Measurements from ENCODE around the gene PROM2.
"Not testable (repeated sequence)": the region's sequence is repeated elsewhere in the genome, so short reads cannot be mapped to it uniquely, and the experiment has no call there.

The PROM2 gene

GRCh38 chr2:95274291-95275150 is at the start of gene PROM2:
Gene PROM2, plus strand, starts transcription at chr2:95274449. Its CDS starts 137 bp downstream, at chr2:95274586.
- no peaks in the 10 kb centered on the region for H3K9me3 Mint-ChIP-seq (ENCODE audit: low read depth)
- no peaks in the 10 kb centered on the region for H3K36me3 Mint-ChIP-seq
- no peak within 1 kb of the TSS for H3K4me3 Mint-ChIP-seq
- H3K27me3 Mint-ChIP-seq, result no peaks in the 10 kb centered on the region
- H3K4me1 Mint-ChIP-seq (ENCODE audit: low read depth), result no peaks in the 10 kb centered on the region
- H3K27ac Mint-ChIP-seq, result no peak within 1 kb of the TSS

- Mint-ChIP-seq H3K4me3 (no peak overlapping the region), H3K27ac (no peak overlapping the region), H3K27me3 (peaks cover 2% of the 10 kb centered on the region), H3K36me3 (peaks cover 53% of the 10 kb centered on the region), H3K9me3 (ENCODE audit: low read depth) (peaks cover 49% of the 10 kb centered on the region), H3K4me1 (ENCODE audit: low read depth) (no peaks in the 10 kb centered on the region)
These were observed 48.6 kb upstream of the PROM2 start for GRCh38 chr2:95225658-95226057.

- Mint-ChIP-seq H3K4me3 (no peak overlapping the region), H3K27me3 (peaks cover 4% of the 10 kb centered on the region), H3K9me3 (ENCODE audit: low read depth) (peaks cover 18% of the 10 kb centered on the region), H3K36me3 (peaks cover 34% of the 10 kb centered on the region), H3K27ac (no peak overlapping the region), H3K4me1 (ENCODE audit: low read depth) (no peaks in the 10 kb centered on the region)
These were observed 42.5 kb upstream of the PROM2 start for GRCh38 chr2:95231723-95232122.

- H3K27ac Mint-ChIP-seq, result no peak overlapping the region
- H3K9me3 Mint-ChIP-seq (ENCODE audit: low read depth), result peaks cover 18% of the 10 kb centered on the region
- peaks cover 4% of the 10 kb centered on the region for H3K27me3 Mint-ChIP-seq
- peaks cover 35% of the 10 kb centered on the region for H3K36me3 Mint-ChIP-seq
- no peaks in the 10 kb centered on the region for H3K4me1 Mint-ChIP-seq (ENCODE audit: low read depth)
- no peak overlapping the region for H3K4me3 Mint-ChIP-seq
These were observed 42.0 kb upstream of the PROM2 start for GRCh38 chr2:95232232-95232631.

GRCh38 chr2:95234286-95234785 is 39.9 kb upstream of the PROM2 start:
- Mint-ChIP-seq H3K4me3 (no peak overlapping the region), H3K4me1 (ENCODE audit: low read depth) (no peaks in the 10 kb centered on the region), H3K36me3 (peaks cover 27% of the 10 kb centered on the region), H3K9me3 (ENCODE audit: low read depth) (peaks cover 9% of the 10 kb centered on the region), H3K27me3 (peaks cover 6% of the 10 kb centered on the region), H3K27ac (no peak overlapping the region)

GRCh38 chr2:95234816-95235215 is 39.4 kb upstream of the PROM2 start:
- peaks cover 7% of the 10 kb centered on the region for H3K9me3 Mint-ChIP-seq (ENCODE audit: low read depth)
- no peak overlapping the region for H3K27ac Mint-ChIP-seq
- no peak overlapping the region for H3K4me3 Mint-ChIP-seq
- H3K36me3 Mint-ChIP-seq, result peaks cover 25% of the 10 kb centered on the region
- peaks cover 5% of the 10 kb centered on the region for H3K27me3 Mint-ChIP-seq
- no peaks in the 10 kb centered on the region for H3K4me1 Mint-ChIP-seq (ENCODE audit: low read depth)

GRCh38 chr2:95238131-95238530 is 36.1 kb upstream of the PROM2 start:
- no peak overlapping the region for H3K27ac Mint-ChIP-seq
- peaks cover 10% of the 10 kb centered on the region for H3K9me3 Mint-ChIP-seq (ENCODE audit: low read depth)
- H3K4me3 Mint-ChIP-seq, result no peak overlapping the region
- peaks cover 5% of the 10 kb centered on the region for H3K27me3 Mint-ChIP-seq
- no peaks in the 10 kb centered on the region for H3K4me1 Mint-ChIP-seq (ENCODE audit: low read depth)
- peaks cover 14% of the 10 kb centered on the region for H3K36me3 Mint-ChIP-seq

- no peak overlapping the region for H3K27ac Mint-ChIP-seq
- H3K27me3 Mint-ChIP-seq, result peaks cover 4% of the 10 kb centered on the region
- peaks cover 10% of the 10 kb centered on the region for H3K36me3 Mint-ChIP-seq
- no peak overlapping the region for H3K4me3 Mint-ChIP-seq
- peaks cover 13% of the 10 kb centered on the region for H3K9me3 Mint-ChIP-seq (ENCODE audit: low read depth)
- H3K4me1 Mint-ChIP-seq (ENCODE audit: low read depth), result no peaks in the 10 kb centered on the region
These were observed 34.2 kb upstream of the PROM2 start for GRCh38 chr2:95240091-95240490.

GRCh38 chr2:95240556-95240955 is 33.7 kb upstream of the PROM2 start:
- Mint-ChIP-seq H3K36me3 (peaks cover 11% of the 10 kb centered on the region), H3K4me3 (no peak overlapping the region), H3K27ac (no peak overlapping the region), H3K9me3 (ENCODE audit: low read depth) (peaks cover 13% of the 10 kb centered on the region), H3K4me1 (ENCODE audit: low read depth) (no peaks in the 10 kb centered on the region), H3K27me3 (peaks cover 4% of the 10 kb centered on the region)

GRCh38 chr2:95242084-95242483 is 32.2 kb upstream of the PROM2 start:
- not testable (repeated sequence) for H3K27me3 Mint-ChIP-seq

GRCh38 chr2:95258271-95258670 is 16.0 kb upstream of the PROM2 start:
- Mint-ChIP-seq H3K9me3 (ENCODE audit: low read depth) (peaks cover 11% of the 10 kb centered on the region), H3K4me1 (ENCODE audit: low read depth) (no peaks in the 10 kb centered on the region), H3K27ac (no peak overlapping the region), H3K27me3 (peaks cover 7% of the 10 kb centered on the region), H3K4me3 (no peak overlapping the region), H3K36me3 (peaks cover 6% of the 10 kb centered on the region)

More at GRCh38 chr2:95242084-95242483, 32.2 kb upstream of the PROM2 start:
- H3K27ac Mint-ChIP-seq; H3K4me1 Mint-ChIP-seq (ENCODE audit: low read depth); H3K36me3 Mint-ChIP-seq; H3K4me3 Mint-ChIP-seq: not testable (repeated sequence)
- H3K9me3 Mint-ChIP-seq (ENCODE audit: low read depth), result peaks cover 17% of the 10 kb centered on the region

- peaks cover 7% of the 10 kb centered on the region for H3K27me3 Mint-ChIP-seq
These were observed 13.9 kb upstream of the PROM2 start for GRCh38 chr2:95260028-95261023.

GRCh38 chr2:95261602-95262001 is 12.6 kb upstream of the PROM2 start:
- Mint-ChIP-seq H3K36me3 (peaks cover 3% of the 10 kb centered on the region), H3K9me3 (ENCODE audit: low read depth) (peaks cover 4% of the 10 kb centered on the region), H3K27me3 (peaks cover 7% of the 10 kb centered on the region), H3K27ac (no peak overlapping the region), H3K4me1 (ENCODE audit: low read depth) (no peaks in the 10 kb centered on the region), H3K4me3 (no peak overlapping the region)

More at GRCh38 chr2:95260028-95261023, 13.9 kb upstream of the PROM2 start:
- no peak overlapping the region for H3K4me3 Mint-ChIP-seq
- peaks cover 6% of the 10 kb centered on the region for H3K36me3 Mint-ChIP-seq
- H3K9me3 Mint-ChIP-seq (ENCODE audit: low read depth), result peaks cover 11% of the 10 kb centered on the region
- H3K27ac Mint-ChIP-seq, result no peak overlapping the region
- no peaks in the 10 kb centered on the region for H3K4me1 Mint-ChIP-seq (ENCODE audit: low read depth)

GRCh38 chr2:95262896-95263542 is 11.2 kb upstream of the PROM2 start:
- no peak overlapping the region for H3K27ac Mint-ChIP-seq

More at GRCh38 chr2:95262896-95263542, 11.2 kb upstream of the PROM2 start:
- H3K9me3 Mint-ChIP-seq (ENCODE audit: low read depth), result no peaks in the 10 kb centered on the region
- H3K36me3 Mint-ChIP-seq, result peaks cover 3% of the 10 kb centered on the region
- H3K27me3 Mint-ChIP-seq, result peaks cover 7% of the 10 kb centered on the region
- H3K4me1 Mint-ChIP-seq (ENCODE audit: low read depth), result no peaks in the 10 kb centered on the region
- H3K4me3 Mint-ChIP-seq, result no peak overlapping the region
